Measurements from ENCODE around the gene AFF1. TPM values are rescaled to one million over a fixed set of nuclear protein-coding genes. Genes with fewer than 3 reads are reported as not detected.
A peak's percentile ranks its signal among the peaks of the same experiment; 100 is the strongest.

Gene AFF1
- total and polyA plus RNA-seq, 4 experiments from 2014 or later, result 13.6 to 108 (median 66.4) TPM

DNA sequence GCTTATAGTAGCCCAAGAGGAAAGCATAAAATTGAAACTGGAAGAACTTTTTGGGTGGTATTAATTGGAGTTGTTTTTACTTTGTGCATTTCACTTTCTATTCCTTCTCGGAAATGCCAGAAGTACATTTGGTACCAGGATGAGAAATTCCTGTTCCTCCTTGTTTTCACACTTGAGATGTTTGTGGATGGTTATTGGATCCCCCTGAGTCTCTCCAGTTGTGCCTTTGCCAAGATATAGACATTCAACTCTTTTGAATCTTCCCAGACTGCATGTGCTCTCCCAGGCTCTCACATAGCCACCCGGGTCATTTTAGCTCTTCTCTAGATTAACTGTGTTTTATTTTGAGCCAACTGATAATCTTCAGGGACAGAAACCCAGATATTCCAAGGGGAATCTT, 120.5 kb downstream of the AFF1 start:
- ChIA-PET POLR2A (ENCODE audit: partially characterized antibody) (interaction anchor here (0.9 to 1.1 kb wide), 2 partner anchors 48 to 121 kb away, joined by 3 read pairs; partner anchors contain the start of gene AFF1), CTCF (ENCODE audit: partially characterized antibody) (interaction anchor here (1.2 to 1.4 kb wide), 2 partner anchors 29 to 121 kb away, joined by 3 to 5 read pairs; partner anchors contain the start of gene AFF1)
- no peak overlapping the region for H3K27ac ChIP-seq (ENCODE audit: low read depth, low read length)
- H3K36me3 ChIP-seq (ENCODE audit: insufficient read depth, low read length), result no peaks in the 10 kb centered on the region
- no peaks in the 10 kb centered on the region for H3K9me3 ChIP-seq (ENCODE audit: control insufficient read depth in 1 of 2, low read length in 2 of 2)
- no peak for DNase-seq
- Mint-ChIP-seq H3K27me3 (no peaks in the 10 kb centered on the region), H3K9me3 (no peaks in the 10 kb centered on the region), H3K4me1 (peaks cover 50 to 90% (median 67%) of the 10 kb centered on the region in 4 donors), H3K27ac (peak overlapping the region in 5 of 7 donors; percentile 2 to 49 (median 10)), H3K4me3 (no peak overlapping the region), H3K36me3 (peaks cover 23 to 44% of the 10 kb centered on the region in 2 donors)
- intact Hi-C loops (cut with micrococcal nuclease), result no loop called here
- H3K27me3 ChIP-seq (ENCODE audit: insufficient read depth, low read length), result no peaks in the 10 kb centered on the region
- H3K4me3 ChIP-seq (ENCODE audit: low read length in 2 of 2), result no peak overlapping the region
- H3K4me1 ChIP-seq (ENCODE audit: insufficient read depth, low read length), result peaks cover 59% of the 10 kb centered on the region

DNA sequence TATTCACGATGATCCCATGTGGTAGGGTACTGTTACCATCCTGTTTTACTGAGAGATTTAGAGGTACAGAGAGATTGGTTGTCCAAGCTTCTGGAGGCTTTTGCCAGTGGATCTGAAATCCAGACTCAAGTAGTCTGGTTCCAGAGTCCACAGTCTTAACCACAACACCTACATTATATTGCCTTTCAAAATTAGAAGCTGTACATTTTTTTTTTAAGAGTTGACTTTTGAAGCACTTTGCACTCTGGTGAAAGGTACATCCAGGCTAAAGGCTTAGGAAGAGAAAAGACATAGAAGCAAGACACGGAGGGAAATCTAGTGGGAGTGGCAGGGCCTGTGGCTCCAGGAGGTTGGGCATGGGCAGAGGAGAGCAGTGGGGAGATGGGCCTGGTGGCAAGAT, 122.1 kb downstream of the AFF1 start:
- H3K27ac Mint-ChIP-seq, result peak overlapping the region in 1 of 7 donors; percentile 23
- no peaks in the 10 kb centered on the region for H3K27me3 Mint-ChIP-seq
- CTCF ChIA-PET (ENCODE audit: partially characterized antibody), result interaction anchor here (1.2 to 2.7 kb wide), 2 partner anchors 36 to 134 kb away, joined by 5 to 9 read pairs; no protein-coding TSS in a partner anchor
- H3K36me3 ChIP-seq (ENCODE audit: insufficient read depth, low read length), result no peaks in the 10 kb centered on the region
- no peak for DNase-seq
- H3K27me3 ChIP-seq (ENCODE audit: insufficient read depth, low read length), result no peaks in the 10 kb centered on the region
- intact Hi-C loops (cut with micrococcal nuclease), result no loop called here
- no peak overlapping the region for H3K27ac ChIP-seq (ENCODE audit: low read depth, low read length)
- H3K4me3 Mint-ChIP-seq, result no peak overlapping the region
- POLR2A ChIA-PET (ENCODE audit: partially characterized antibody), result interaction anchor here (1.0 to 1.5 kb wide), 2 partner anchors 12 to 14 kb away, joined by 3 read pairs; no protein-coding TSS in a partner anchor
- H3K9me3 Mint-ChIP-seq, result no peaks in the 10 kb centered on the region
- peaks cover 70% of the 10 kb centered on the region for H3K4me1 ChIP-seq (ENCODE audit: insufficient read depth, low read length)
- H3K4me1 Mint-ChIP-seq, result peaks cover 50 to 85% (median 67%) of the 10 kb centered on the region in 4 donors
- H3K9me3 ChIP-seq (ENCODE audit: control insufficient read depth in 1 of 2, low read length in 2 of 2), result no peaks in the 10 kb centered on the region
- peaks cover 15 to 38% of the 10 kb centered on the region in 2 donors for H3K36me3 Mint-ChIP-seq
- no peak overlapping the region for H3K4me3 ChIP-seq (ENCODE audit: low read length in 2 of 2)

DNA sequence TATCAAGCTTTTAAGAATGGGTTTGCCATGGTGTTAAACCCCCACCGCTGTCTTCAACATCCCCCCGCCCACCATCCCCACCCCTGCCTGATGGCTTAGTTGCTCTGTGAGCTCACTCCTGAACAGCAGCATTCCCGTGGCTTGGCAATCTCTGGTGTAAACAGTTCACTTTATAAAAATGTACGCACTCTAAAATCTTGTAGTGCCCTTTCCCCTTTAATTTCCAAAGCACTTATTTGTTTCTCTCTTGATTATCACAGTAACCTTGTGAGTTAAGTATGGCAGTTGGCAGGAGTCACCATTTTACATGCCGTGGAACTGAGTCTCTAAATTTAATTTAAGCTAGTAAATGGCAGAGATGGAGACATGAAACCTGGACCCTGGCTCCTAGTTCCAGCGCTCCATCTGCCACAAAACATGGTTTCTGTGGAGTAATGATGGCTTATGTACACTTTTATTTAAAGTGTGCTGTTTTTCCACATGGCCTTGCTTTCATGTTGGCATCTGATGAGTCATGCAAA, 123.1 kb downstream of the AFF1 start:
- no peaks in the 10 kb centered on the region for H3K9me3 ChIP-seq (ENCODE audit: control insufficient read depth in 1 of 2, low read length in 2 of 2)
- Mint-ChIP-seq H3K27ac (peak overlapping the region in 3 of 7 donors; percentile 0 to 74 (median 1)), H3K27me3 (no peaks in the 10 kb centered on the region), H3K36me3 (peaks cover 10 to 31% of the 10 kb centered on the region in 2 donors), H3K4me1 (peaks cover 47 to 86% (median 64%) of the 10 kb centered on the region in 4 donors), H3K4me3 (peak overlapping the region in 1 of 8 donors; percentile 6), H3K9me3 (no peaks in the 10 kb centered on the region)
- no peak overlapping the region for H3K27ac ChIP-seq (ENCODE audit: low read depth, low read length)
- POLR2A ChIA-PET (ENCODE audit: partially characterized antibody), result no interaction called here
- no peak overlapping the region for H3K4me3 ChIP-seq (ENCODE audit: low read length in 2 of 2)
- DNase-seq, result no peak
- no peaks in the 10 kb centered on the region for H3K27me3 ChIP-seq (ENCODE audit: insufficient read depth, low read length)
- H3K36me3 ChIP-seq (ENCODE audit: insufficient read depth, low read length), result no peaks in the 10 kb centered on the region
- intact Hi-C loops (cut with micrococcal nuclease), result no loop called here
- CTCF ChIA-PET (ENCODE audit: partially characterized antibody), result interaction anchor here (1.0 to 2.7 kb wide), 3 partner anchors 52 to 135 kb away, joined by 3 to 9 read pairs (median 6); partner anchors contain the start of gene AFF1
- H3K4me1 ChIP-seq (ENCODE audit: insufficient read depth, low read length), result peaks cover 60% of the 10 kb centered on the region

DNA sequence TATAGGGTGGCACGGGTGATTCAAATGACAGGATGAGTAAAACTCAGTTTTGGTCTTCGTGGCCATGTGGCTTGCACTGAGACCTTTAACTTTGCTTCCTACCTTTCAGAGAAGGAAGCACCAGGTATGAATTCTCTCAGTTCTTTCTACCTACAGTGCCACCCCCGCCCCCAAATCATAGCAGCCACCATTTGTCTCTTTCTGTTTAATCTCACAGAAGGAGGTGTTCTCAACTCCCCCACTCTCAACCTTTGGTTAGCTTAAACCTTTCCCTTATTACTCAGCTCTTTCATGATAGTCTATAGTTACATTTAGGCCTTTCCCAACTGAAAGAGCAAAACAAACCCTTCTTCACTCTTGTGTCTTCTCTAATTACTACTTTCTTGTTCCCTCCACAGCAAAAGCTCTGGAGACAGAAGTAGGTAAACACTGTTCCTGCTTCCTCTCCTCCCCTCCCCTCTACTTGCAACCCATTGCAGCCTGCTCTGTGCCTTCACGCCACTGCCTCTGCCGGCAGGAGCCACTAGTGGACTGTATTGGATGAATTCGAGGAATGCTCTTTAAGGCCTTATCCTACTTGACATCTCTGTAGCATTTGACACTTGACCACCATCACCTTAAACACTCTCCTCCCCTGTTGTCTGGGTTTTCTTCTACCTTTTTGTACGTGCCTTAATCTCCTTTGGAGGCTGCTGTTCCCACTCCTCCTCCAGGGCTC, 123.7 kb downstream of the AFF1 start:
- Mint-ChIP-seq H3K27ac (peak overlapping the region in 5 of 7 donors; percentile 43 to 77 (median 65)), H3K27me3 (no peaks in the 10 kb centered on the region), H3K4me3 (peak overlapping the region in 4 of 8 donors; percentile 1 to 18 (median 10)), H3K36me3 (peaks cover 10 to 29% of the 10 kb centered on the region in 2 donors), H3K4me1 (peaks cover 47 to 80% (median 59%) of the 10 kb centered on the region in 4 donors), H3K9me3 (no peaks in the 10 kb centered on the region)
- Histone ChIP-seq H3K4me3 (ENCODE audit: low read length in 2 of 2) (no peak overlapping the region), H3K4me1 (ENCODE audit: insufficient read depth, low read length) (peaks cover 54% of the 10 kb centered on the region), H3K27ac (ENCODE audit: low read depth, low read length) (no peak overlapping the region), H3K27me3 (ENCODE audit: insufficient read depth, low read length) (no peaks in the 10 kb centered on the region), H3K9me3 (ENCODE audit: control insufficient read depth in 1 of 2, low read length in 2 of 2) (no peaks in the 10 kb centered on the region), H3K36me3 (ENCODE audit: insufficient read depth, low read length) (no peaks in the 10 kb centered on the region)
- peak in 1 of 5 donors; percentile 45 for DNase-seq
- ChIA-PET POLR2A (ENCODE audit: partially characterized antibody) (no interaction called here), CTCF (ENCODE audit: partially characterized antibody) (interaction anchor here (1.0 to 2.7 kb wide), 3 partner anchors 52 to 136 kb away, joined by 3 to 9 read pairs (median 6); partner anchors contain the start of gene AFF1)
- intact Hi-C loops (cut with micrococcal nuclease), result no loop called here

DNA sequence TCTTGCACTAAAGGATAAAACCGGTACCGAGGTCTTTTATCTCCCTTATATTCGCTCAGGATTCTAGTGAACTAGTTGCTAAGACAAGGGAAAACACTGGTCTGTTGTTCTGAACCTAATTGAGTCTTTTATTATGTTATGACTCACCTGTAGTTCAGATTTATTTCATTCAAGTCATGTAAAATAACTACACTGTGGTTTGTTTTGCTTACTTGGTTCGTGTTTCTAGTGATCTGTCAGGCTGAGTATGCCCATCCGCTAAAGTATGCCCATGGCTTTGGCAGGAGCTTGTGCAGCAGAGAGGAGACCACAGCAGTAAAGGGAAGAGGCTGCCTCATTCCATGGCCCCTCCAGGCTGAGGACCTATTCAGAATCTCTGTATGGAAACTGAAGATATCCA, 126.1 kb downstream of the AFF1 start:
- POLR2A ChIA-PET (ENCODE audit: partially characterized antibody), result no interaction called here
- no peaks in the 10 kb centered on the region for H3K36me3 ChIP-seq (ENCODE audit: insufficient read depth, low read length)
- peak in 2 of 5 donors; percentile 14 to 20 for DNase-seq
- intact Hi-C loops (cut with micrococcal nuclease), result no loop called here
- peak overlapping the region; percentile 5 to 94 (median 76) for H3K27ac Mint-ChIP-seq
- H3K9me3 ChIP-seq (ENCODE audit: control insufficient read depth in 1 of 2, low read length in 2 of 2), result no peaks in the 10 kb centered on the region
- peaks cover 38% of the 10 kb centered on the region for H3K4me1 ChIP-seq (ENCODE audit: insufficient read depth, low read length)
- no peaks in the 10 kb centered on the region for H3K27me3 Mint-ChIP-seq
- H3K4me1 Mint-ChIP-seq, result peaks cover 44 to 77% (median 57%) of the 10 kb centered on the region in 4 donors
- H3K4me3 ChIP-seq (ENCODE audit: low read length in 2 of 2), result no peak overlapping the region
- peak overlapping the region in 7 of 8 donors; percentile 10 to 76 (median 55) for H3K4me3 Mint-ChIP-seq
- no peaks in the 10 kb centered on the region for H3K9me3 Mint-ChIP-seq
- peaks cover 9 to 28% of the 10 kb centered on the region in 2 donors for H3K36me3 Mint-ChIP-seq
- CTCF ChIA-PET (ENCODE audit: partially characterized antibody), result no interaction called here
- no peaks in the 10 kb centered on the region for H3K27me3 ChIP-seq (ENCODE audit: insufficient read depth, low read length)
- no peak overlapping the region for H3K27ac ChIP-seq (ENCODE audit: low read depth, low read length)

DNA sequence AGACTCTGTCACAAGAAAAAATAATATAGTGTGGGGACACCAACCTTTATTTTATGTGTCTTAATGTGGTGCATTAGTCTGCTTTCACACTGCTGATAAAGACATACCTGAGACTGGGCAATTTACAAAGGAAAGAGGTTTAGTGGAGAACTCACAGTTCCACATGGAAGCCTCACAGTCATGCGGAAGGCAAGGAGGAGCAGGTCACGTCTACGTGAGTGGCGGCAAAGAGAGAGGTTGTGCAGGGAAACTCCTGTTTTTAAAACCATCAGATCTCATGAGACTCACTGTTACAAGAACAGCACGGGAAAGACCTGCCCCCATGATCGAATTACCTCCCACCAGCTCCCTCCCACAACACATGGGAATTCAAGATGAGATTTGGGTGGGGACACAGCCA, 130.2 kb downstream of the AFF1 start:
- no peak overlapping the region for H3K27ac ChIP-seq (ENCODE audit: low read depth, low read length)
- peaks cover 14% of the 10 kb centered on the region for H3K4me1 ChIP-seq (ENCODE audit: insufficient read depth, low read length)
- H3K9me3 ChIP-seq (ENCODE audit: control insufficient read depth in 1 of 2, low read length in 2 of 2), result no peaks in the 10 kb centered on the region
- peaks cover 32 to 49% (median 39%) of the 10 kb centered on the region in 4 donors for H3K4me1 Mint-ChIP-seq
- POLR2A ChIA-PET (ENCODE audit: partially characterized antibody), result no interaction called here
- no peak for DNase-seq
- intact Hi-C loops (cut with micrococcal nuclease), result no loop called here
- no peak overlapping the region for H3K4me3 Mint-ChIP-seq
- H3K36me3 Mint-ChIP-seq, result peaks cover 12 to 17% of the 10 kb centered on the region in 2 donors
- H3K27me3 Mint-ChIP-seq, result no peaks in the 10 kb centered on the region
- H3K27ac Mint-ChIP-seq, result peak overlapping the region in 2 of 7 donors; percentile 18 to 20
- no peaks in the 10 kb centered on the region for H3K36me3 ChIP-seq (ENCODE audit: insufficient read depth, low read length)
- H3K4me3 ChIP-seq (ENCODE audit: low read length in 2 of 2), result no peak overlapping the region
- H3K9me3 Mint-ChIP-seq, result no peaks in the 10 kb centered on the region
- no peaks in the 10 kb centered on the region for H3K27me3 ChIP-seq (ENCODE audit: insufficient read depth, low read length)
- CTCF ChIA-PET (ENCODE audit: partially characterized antibody), result interaction anchor here (0.7 kb wide), 1 partner anchor 123 kb away, joined by 3 read pairs; no protein-coding TSS in a partner anchor
